PFSK-1 (cell line): Measurements from ENCODE around the gene ZNF664.

Experiments
- FOXP2 ChIP-seq: optimal IDR thresholded peaks from 2 replicates; pipeline ENCODE3; 2011; ENCODE audit warnings: borderline replicate concordance, control low read depth, inconsistent platforms; ENCODE audit not compliant: insufficient read depth; ENCODE audit errors: extremely low read length, extremely low read depth
- POLR2AphosphoS5 ChIP-seq: IDR thresholded peaks from 2 replicates; pipeline ENCODE4 v1.6.1; 2012; ENCODE audit warnings: low read depth, mild to moderate bottlenecking, control low read depth, low read length, moderate library complexity
- TAF1 ChIP-seq: IDR thresholded peaks from 2 replicates; pipeline ENCODE4 v1.6.1; 2012; ENCODE audit warnings: low read length, control low read depth, borderline replicate concordance; ENCODE audit not compliant: insufficient read depth
- TF ChIP-seq, protein P1 (sequence below), 2 experiments: IDR thresholded peaks; 2 replicates each; pipeline versions ENCODE4 v1.6.1 to v1.8.0; 2011 to 2012; ENCODE audit warnings: low read depth in 2 of 2, low read length in 2 of 2, control low read depth in 1 of 2, inconsistent platforms in 1 of 2, mild to moderate bottlenecking in 1 of 2, moderate library complexity in 1 of 2; ENCODE audit not compliant: insufficient read depth in 1 of 2

DNA sequence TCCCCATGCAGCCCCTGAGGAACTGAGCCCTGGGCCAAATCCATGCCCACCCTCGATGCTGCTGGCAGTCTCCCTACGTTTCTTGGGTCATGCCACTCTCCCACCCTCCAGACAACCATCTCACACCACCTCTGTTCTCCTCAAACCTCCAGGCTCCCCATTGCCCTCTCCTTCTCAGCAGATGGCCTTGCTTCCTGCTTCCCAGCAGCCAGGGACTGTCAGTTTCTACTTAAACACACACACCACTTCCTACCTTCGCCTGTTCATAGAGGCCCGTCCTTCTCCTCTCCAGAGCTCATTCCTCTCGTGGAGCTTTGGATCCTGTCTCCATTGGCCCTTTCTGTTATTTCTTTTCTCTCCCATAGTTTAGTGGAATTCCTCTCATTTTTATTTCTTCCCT is 27.1 kb downstream of the ZNF664 start:
- TF ChIP-seq, protein P1, sequence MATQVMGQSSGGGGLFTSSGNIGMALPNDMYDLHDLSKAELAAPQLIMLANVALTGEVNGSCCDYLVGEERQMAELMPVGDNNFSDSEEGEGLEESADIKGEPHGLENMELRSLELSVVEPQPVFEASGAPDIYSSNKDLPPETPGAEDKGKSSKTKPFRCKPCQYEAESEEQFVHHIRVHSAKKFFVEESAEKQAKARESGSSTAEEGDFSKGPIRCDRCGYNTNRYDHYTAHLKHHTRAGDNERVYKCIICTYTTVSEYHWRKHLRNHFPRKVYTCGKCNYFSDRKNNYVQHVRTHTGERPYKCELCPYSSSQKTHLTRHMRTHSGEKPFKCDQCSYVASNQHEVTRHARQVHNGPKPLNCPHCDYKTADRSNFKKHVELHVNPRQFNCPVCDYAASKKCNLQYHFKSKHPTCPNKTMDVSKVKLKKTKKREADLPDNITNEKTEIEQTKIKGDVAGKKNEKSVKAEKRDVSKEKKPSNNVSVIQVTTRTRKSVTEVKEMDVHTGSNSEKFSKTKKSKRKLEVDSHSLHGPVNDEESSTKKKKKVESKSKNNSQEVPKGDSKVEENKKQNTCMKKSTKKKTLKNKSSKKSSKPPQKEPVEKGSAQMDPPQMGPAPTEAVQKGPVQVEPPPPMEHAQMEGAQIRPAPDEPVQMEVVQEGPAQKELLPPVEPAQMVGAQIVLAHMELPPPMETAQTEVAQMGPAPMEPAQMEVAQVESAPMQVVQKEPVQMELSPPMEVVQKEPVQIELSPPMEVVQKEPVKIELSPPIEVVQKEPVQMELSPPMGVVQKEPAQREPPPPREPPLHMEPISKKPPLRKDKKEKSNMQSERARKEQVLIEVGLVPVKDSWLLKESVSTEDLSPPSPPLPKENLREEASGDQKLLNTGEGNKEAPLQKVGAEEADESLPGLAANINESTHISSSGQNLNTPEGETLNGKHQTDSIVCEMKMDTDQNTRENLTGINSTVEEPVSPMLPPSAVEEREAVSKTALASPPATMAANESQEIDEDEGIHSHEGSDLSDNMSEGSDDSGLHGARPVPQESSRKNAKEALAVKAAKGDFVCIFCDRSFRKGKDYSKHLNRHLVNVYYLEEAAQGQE (IDR thresholded peaks at IDR 0.05; ENCODE audit: insufficient read depth in 1 of 2, low read depth in 2 of 2, low read length in 2 of 2) = no peak
- no peak for TF ChIP-seq FOXP2
- TF ChIP-seq POLR2AphosphoS5 = no peak
- no peak for TF ChIP-seq TAF1
